ENCODE measurements around the gene DDX20. TPM values are rescaled to one million over a fixed set of nuclear protein-coding genes. Genes with fewer than 3 reads are reported as not detected.

The DDX20 gene
- total and polyA plus RNA-seq, 11 donors, result 2.9 to 12.9 (median 7.3) TPM

DNA sequence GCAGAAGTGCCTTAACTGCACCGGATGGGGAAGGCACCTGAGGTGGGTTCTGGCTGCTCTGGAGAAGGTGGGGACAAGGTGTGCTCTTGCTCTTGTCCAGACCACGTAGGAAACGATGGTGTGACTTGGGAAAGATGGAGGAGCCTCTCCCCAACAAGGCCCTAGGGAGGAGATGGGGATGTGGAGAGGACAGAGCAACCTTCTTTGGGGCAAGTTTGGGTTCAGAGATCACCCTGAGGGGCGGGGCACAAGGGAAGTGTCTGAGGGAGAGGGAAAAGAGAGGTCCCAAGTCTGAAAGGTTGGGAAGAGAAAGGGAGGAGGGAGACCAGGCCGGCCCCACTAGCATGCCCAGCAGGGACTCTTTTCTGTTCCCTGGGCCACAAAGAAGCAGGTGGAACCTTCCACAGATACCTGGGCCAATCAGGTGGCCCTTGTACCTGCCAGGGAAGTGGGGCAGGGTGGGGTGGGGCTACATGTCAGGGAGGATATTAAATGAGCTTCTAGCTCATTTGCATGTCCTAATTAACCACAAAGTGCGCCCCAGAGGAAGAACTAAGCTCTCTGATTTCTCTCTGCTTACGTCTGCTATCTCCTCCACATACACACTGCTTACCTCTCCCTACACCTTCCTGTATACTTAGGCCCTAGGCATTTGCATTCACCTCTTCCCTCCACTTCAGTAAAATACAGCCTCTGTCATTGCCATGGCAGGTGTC, 32.5 kb upstream of the DDX20 start:
- Histone ChIP-seq H3K4me3 (no peak overlapping the region), H3K27me3 (no peaks in the 10 kb centered on the region), H3K27ac (peak overlapping the region in 6 of 12 donors; percentile 23 to 63 (median 54)), H3K4me1 (peaks cover 13 to 95% (median 57%) of the 10 kb centered on the region in 12 donors), H3K9me3 (no peaks in the 10 kb centered on the region), H3K36me3 (peaks cover 0 to 17% (median 10%) of the 10 kb centered on the region in 9 donors)
- intact Hi-C loops (cut with DNase I), result no loop called here
- DNase-seq (no peak), ATAC-seq (no peak)
- no peak for TF ChIP-seq POLR2A (IDR thresholded peaks at IDR 0.05)
- TF ChIP-seq, protein P1, sequence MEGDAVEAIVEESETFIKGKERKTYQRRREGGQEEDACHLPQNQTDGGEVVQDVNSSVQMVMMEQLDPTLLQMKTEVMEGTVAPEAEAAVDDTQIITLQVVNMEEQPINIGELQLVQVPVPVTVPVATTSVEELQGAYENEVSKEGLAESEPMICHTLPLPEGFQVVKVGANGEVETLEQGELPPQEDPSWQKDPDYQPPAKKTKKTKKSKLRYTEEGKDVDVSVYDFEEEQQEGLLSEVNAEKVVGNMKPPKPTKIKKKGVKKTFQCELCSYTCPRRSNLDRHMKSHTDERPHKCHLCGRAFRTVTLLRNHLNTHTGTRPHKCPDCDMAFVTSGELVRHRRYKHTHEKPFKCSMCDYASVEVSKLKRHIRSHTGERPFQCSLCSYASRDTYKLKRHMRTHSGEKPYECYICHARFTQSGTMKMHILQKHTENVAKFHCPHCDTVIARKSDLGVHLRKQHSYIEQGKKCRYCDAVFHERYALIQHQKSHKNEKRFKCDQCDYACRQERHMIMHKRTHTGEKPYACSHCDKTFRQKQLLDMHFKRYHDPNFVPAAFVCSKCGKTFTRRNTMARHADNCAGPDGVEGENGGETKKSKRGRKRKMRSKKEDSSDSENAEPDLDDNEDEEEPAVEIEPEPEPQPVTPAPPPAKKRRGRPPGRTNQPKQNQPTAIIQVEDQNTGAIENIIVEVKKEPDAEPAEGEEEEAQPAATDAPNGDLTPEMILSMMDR (IDR thresholded peaks at IDR 0.05), result no peak
- 81 to 93% (median 92%) methylated on average over 7 of the region's 7 CpGs for WGBS, 4 donors

DNA sequence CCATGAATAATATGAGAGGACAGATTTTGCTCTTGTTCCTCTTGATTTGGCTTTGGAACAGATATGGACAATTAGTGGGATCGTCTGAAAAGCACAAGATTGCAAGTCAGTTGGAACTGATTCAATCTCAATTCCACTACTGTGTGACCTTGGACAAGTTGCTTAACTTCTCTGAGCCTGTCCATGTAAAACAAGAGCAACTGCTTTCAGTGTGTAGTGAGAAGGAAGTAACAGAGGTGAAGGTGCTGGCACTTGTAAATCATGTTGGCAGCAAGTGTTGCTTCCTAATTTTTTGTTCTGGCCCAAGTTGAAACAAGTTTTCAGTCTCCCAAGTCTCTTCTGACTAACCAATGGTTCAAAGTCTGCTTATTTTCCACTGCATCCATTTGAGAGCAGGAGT, 31.8 kb upstream of the DDX20 start:
- intact Hi-C loops (cut with DNase I), result no loop called here
- DNase-seq, result no peak

DNA sequence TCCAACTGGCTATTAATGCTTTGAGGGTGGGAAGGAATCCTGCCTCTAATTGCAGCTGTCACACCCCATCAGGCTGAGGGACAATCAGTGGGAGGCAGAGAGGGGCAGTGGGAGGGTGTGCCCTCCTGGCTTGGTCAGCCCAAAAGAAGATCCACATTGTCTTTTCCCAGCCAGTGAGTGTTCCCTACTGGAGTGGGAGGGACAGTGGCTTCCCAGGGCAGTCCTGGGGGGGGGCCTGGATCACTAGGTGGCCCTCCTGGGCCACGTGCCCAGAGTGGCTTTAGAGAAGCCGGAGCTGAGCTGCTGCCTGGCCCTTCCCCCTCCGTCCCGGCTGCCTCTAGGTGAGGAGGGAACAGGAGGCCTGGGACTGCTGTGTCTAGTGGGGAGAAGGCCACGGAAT, 30.5 kb upstream of the DDX20 start:
- Histone ChIP-seq H3K4me3 (no peak overlapping the region), H3K27me3 (no peaks in the 10 kb centered on the region), H3K9me3 (no peaks in the 10 kb centered on the region), H3K27ac (peak overlapping the region in 8 of 12 donors; percentile 3 to 62 (median 38)), H3K4me1 (peaks cover 13 to 100% (median 60%) of the 10 kb centered on the region in 12 donors), H3K36me3 (peaks cover 0 to 17% (median 10%) of the 10 kb centered on the region in 9 donors)
- TF ChIP-seq, protein P1 (IDR thresholded peaks at IDR 0.05), result no peak
- no peak for TF ChIP-seq POLR2A (IDR thresholded peaks at IDR 0.05)
- intact Hi-C loops (cut with DNase I), result no loop called here
- DNase-seq (peak; percentile 74 to 89 (median 77)), ATAC-seq (peak; percentile 57 to 86 (median 71))
- 18 to 32% (median 29%) methylated on average over 5 of the region's 5 CpGs for WGBS, 4 donors

More for the DNA sequence above, 31.8 kb upstream of the DDX20 start:
- Histone ChIP-seq H3K9me3 (no peaks in the 10 kb centered on the region), H3K27me3 (no peaks in the 10 kb centered on the region), H3K36me3 (peaks cover 0 to 17% (median 10%) of the 10 kb centered on the region in 9 donors), H3K4me1 (peaks cover 13 to 100% (median 60%) of the 10 kb centered on the region in 12 donors), H3K27ac (peak overlapping the region in 2 of 12 donors; percentile 5 to 9), H3K4me3 (no peak overlapping the region)
- ATAC-seq, result no peak
- WGBS, 4 donors, result 53 to 69% (median 58%) methylated on average over 1 of the region's 1 CpG
- TF ChIP-seq, protein P1 (IDR thresholded peaks at IDR 0.05), result no peak
- no peak for TF ChIP-seq POLR2A (IDR thresholded peaks at IDR 0.05)

DNA sequence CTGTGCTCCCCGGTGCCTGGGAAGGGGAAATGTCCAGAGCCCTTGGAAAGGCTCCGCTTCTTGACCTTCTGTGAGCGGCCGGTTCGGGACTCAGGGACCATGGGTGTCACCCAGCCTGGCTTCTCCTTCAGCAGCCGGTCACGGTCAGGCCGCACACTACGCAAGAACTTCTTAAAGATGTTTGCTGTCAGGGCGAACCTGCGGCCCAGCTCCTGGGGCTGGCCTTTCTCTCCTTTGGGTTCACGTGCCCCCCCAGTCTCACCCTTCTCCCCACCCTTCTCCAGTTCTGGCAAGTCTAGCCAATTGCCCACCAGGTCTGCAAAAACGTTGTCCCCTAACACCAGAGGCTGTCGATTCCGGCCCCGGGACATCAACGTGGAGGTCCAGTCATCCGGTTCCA, 28.6 kb upstream of the DDX20 start:
- no peak overlapping the region for H3K4me3 ChIP-seq
- H3K4me1 ChIP-seq, result peaks cover 2 to 100% (median 61%) of the 10 kb centered on the region in 12 donors
- WGBS, 4 donors, result 80 to 89% (median 84%) methylated on average over 15 to 18 of the region's 18 CpGs
- peak overlapping the region in 1 of 12 donors; percentile 12 for H3K27ac ChIP-seq
- H3K27me3 ChIP-seq, result no peaks in the 10 kb centered on the region
- H3K9me3 ChIP-seq, result no peaks in the 10 kb centered on the region
- no peak for ATAC-seq
- DNase-seq, result no peak
- intact Hi-C loops (cut with DNase I), result no loop called here
- peaks cover 0 to 17% (median 10%) of the 10 kb centered on the region in 9 donors for H3K36me3 ChIP-seq
- no peak for TF ChIP-seq POLR2A (IDR thresholded peaks at IDR 0.05)
- TF ChIP-seq, protein P1 (IDR thresholded peaks at IDR 0.05), result no peak
